GM12878 (cell line): ENCODE measurements around the gene LRTM2. TPM values are rescaled to one million over a fixed set of nuclear protein-coding genes. Genes with fewer than 3 reads are reported as not detected.

Experiments
- ATAC-seq: fragments of 200-7000 bp; cut with Tn5 transposase; 3 replicates; pipeline ENCODE4 v1.9.1; 2020; ENCODE audit warnings: mild to moderate bottlenecking, moderate library complexity
- BruUV-seq: library from RNA; stranded (reverse); fragments of 400-500 nt; replicated peaks from 2 replicates; lab custom pipeline; 2021; lab: Mats Ljungman, UMichigan
- CTCF ChIA-PET: fragments of 300-600 bp; sonication (Branson Sonifier 250); formaldehyde crosslinking; extraction: SDS; loops from one replicate; lab custom pipeline; 2021; ENCODE audit warnings: inconsistent platforms; lab: Yijun Ruan, JAX
- POLR2A ChIA-PET: fragments of 350-600 bp; formaldehyde crosslinking; extraction: SDS; loops from one replicate; lab custom pipeline; 2021; ENCODE audit warnings: inconsistent platforms; lab: Charles Lee
- RAD21 ChIA-PET: fragments of 300-600 bp; sonication (Branson Sonifier 250); formaldehyde crosslinking; loops from one replicate; lab custom pipeline; 2023; ENCODE audit warnings: antibody characterized with exemption; ENCODE audit not compliant: unreplicated experiment; lab: Charles Lee
- SMC1A ChIA-PET: fragments of 300-600 bp; sonication (Branson Sonifier 250); formaldehyde crosslinking; loops from one replicate; lab custom pipeline; 2023; ENCODE audit not compliant: unreplicated experiment, uncharacterized antibody; lab: Charles Lee
- DNase-seq: peaks from one replicate; pipeline ENCODE4 v3.0.0-alpha.2; 2011; ENCODE audit warnings: low read depth, low spot score
- FAIRE-seq: peaks from 3 replicates; lab custom pipeline; 2011; peaks lifted over from hg19 to GRCh38; lab: Jason Lieb, UNC
- H2AFZ ChIP-seq: 2 replicates; pipeline ENCODE4 v1.6.0; 2011; ENCODE audit warnings: low read depth, low read length, control low read depth; ENCODE audit not compliant: control insufficient read depth
- H3K27ac ChIP-seq: 2 replicates; pipeline ENCODE4 v1.5.1; 2011; ENCODE audit warnings: control low read depth; ENCODE audit not compliant: control insufficient read depth, insufficient read depth
- H3K27me3 ChIP-seq, 2 experiments: replicated peaks in 1 of 2; 2 replicates each; pipeline versions ENCODE4 v1.6.0 to v1.6.1; 2011; ENCODE audit warnings: low read length in 1 of 2; ENCODE audit not compliant: control insufficient read depth in 2 of 2, insufficient read depth in 2 of 2
- H3K36me3 ChIP-seq, 2 experiments: 2 replicates each; pipeline ENCODE4 v1.5.1; 2011; ENCODE audit warnings: low read length in 1 of 2; ENCODE audit not compliant: control insufficient read depth in 2 of 2, insufficient read depth in 2 of 2
- H3K4me1 ChIP-seq: 2 replicates; pipeline ENCODE4 v1.6.1; 2011; ENCODE audit warnings: mild to moderate bottlenecking, low read length, moderate library complexity, mixed read lengths; ENCODE audit not compliant: control insufficient read depth, insufficient read depth
- H3K4me2 ChIP-seq: 2 replicates; pipeline ENCODE4 v1.6.0; 2011; ENCODE audit warnings: control low read depth; ENCODE audit not compliant: control insufficient read depth, insufficient read depth
- H3K4me3 ChIP-seq: fragments of 200-600 bp; sonication (generic); 2 replicates; pipeline ENCODE4 v1.5.1; 2016
- H3K79me2 ChIP-seq: 2 replicates; pipeline ENCODE4 v1.6.0; 2011; ENCODE audit warnings: low read length; ENCODE audit not compliant: control insufficient read depth, insufficient read depth
- H3K9ac ChIP-seq: 2 replicates; pipeline ENCODE4 v1.8.0; 2011; ENCODE audit warnings: low read length, control low read depth, mixed read lengths; ENCODE audit not compliant: control insufficient read depth, insufficient read depth
- H3K9me3 ChIP-seq: replicated peaks from 3 replicates; pipeline ENCODE4 v1.5.1; 2011; ENCODE audit warnings: mild to moderate bottlenecking, low read length; ENCODE audit not compliant: control insufficient read depth, insufficient read depth
- H4K20me1 ChIP-seq: 2 replicates; pipeline ENCODE4 v1.6.0; 2011; ENCODE audit not compliant: control insufficient read depth, insufficient read depth
- CUX1 ChIP-seq: IDR thresholded peaks from 2 replicates; pipeline ENCODE4 v1.6.1; 2012; ENCODE audit warnings: improper control_type of control experiment, low read depth, low read length; ENCODE audit not compliant: insufficient replicate concordance
- KLF5 ChIP-seq: fragments of 450-650 bp; IDR thresholded peaks from 2 replicates; pipeline ENCODE4 v1.6.1; 2014; ENCODE audit warnings: mild to moderate bottlenecking; ENCODE audit not compliant: partially characterized antibody
- MTA3 ChIP-seq: IDR thresholded peaks from 2 replicates; pipeline ENCODE4 v1.6.1; 2012; ENCODE audit warnings: low read length, inconsistent platforms, borderline replicate concordance
- NBN ChIP-seq: fragments of 450-650 bp; IDR thresholded peaks from 2 replicates; pipeline ENCODE4 v1.6.1; 2016
- PBX3 ChIP-seq: IDR thresholded peaks from 2 replicates; pipeline ENCODE4 v1.6.1; 2011; ENCODE audit warnings: mild to moderate bottlenecking, low read depth, low read length, moderate library complexity; ENCODE audit not compliant: insufficient replicate concordance
- PML ChIP-seq: IDR thresholded peaks from 2 replicates; pipeline ENCODE4 v1.6.1; 2012; ENCODE audit warnings: low read length, inconsistent platforms
- PRDM15 ChIP-seq: fragments of 450-650 bp; formaldehyde crosslinking; IDR thresholded peaks from 2 replicates; pipeline ENCODE4 v1.4.0; 2020; ENCODE audit warnings: mild to moderate bottlenecking, moderate library complexity
- RUNX3 ChIP-seq: IDR thresholded peaks from 2 replicates; pipeline ENCODE4 v1.6.1; 2012; ENCODE audit warnings: low read length, inconsistent platforms
- STAT3 ChIP-seq: IDR thresholded peaks from 2 replicates; pipeline ENCODE4 v1.6.1; 2011; ENCODE audit warnings: low read depth, low read length, improper control_type of control experiment
- ZSCAN29 ChIP-seq: fragments of 450-650 bp; IDR thresholded peaks from 2 replicates; pipeline ENCODE4 v1.6.1; 2017; ENCODE audit warnings: mild to moderate bottlenecking, moderate library complexity
- WGBS: methylation state at CpG from one replicate; pipeline ENCODE4 v1.1.6; 2016; ENCODE audit warnings: low lambda C conversion rate; ENCODE audit not compliant: insufficient replicate concordance, insufficient coverage; ENCODE audit errors: missing lambda C conversion rate; 5-methylcytosine and 5-hydroxymethylcytosine counted together
- in situ Hi-C: fragments of 300-500 bp; cut with MboI; formaldehyde crosslinking; loops from 9 replicates; pipeline ENCODE4 v1.14.3; 2018; ENCODE audit warnings: mixed read lengths
- intact Hi-C: fragments of 100-400 bp; cut with micrococcal nuclease; formaldehyde crosslinking; loops from one replicate; pipeline ENCODE4 v1.14.2; 2022; ENCODE audit not compliant: unreplicated experiment
- polyA plus RNA-seq, 11 experiments: library from polyadenylated mRNA; depleted of rRNA in 4 of 11; unstranded in 6 of 11; stranded (reverse) in 5 of 11; fragments of >200 nt; fragmentation: Nextera tagmentation in 4 of 11; fragmentation: Illumina TruSeq in 1 of 11; extraction: Ambion mirVana in 4 of 11; extraction: Trizol in 1 of 11; gene quantifications; 1 replicate in 1 of 11; 2 replicates in 10 of 11; pipeline versions ENCODE4 v1.2.1 to v1.2.3, GENCODE V29; 2011 to 2016; ENCODE audit warnings: inconsistent platforms in 2 of 11, missing spikeins in 2 of 11, low read depth in 1 of 11
- total RNA-seq, 4 experiments: library from RNA; depleted of rRNA in 3 of 4; stranded (reverse); fragments of >200 nt in 3 of 4; fragmentation: Illumina TruSeq in 1 of 4; extraction: Trizol in 1 of 4; gene quantifications; 2 replicates each; pipeline versions ENCODE4 v1.2.1 to v1.2.3, GENCODE V29; 2013 to 2021

The LRTM2 gene
- total and polyA plus RNA-seq, 10 of the 15 experiments (the other 5 are each of a cell fraction or from before 2014, with no cell fraction given): 0.05 TPM; not detected in 9

- no peaks in the 10 kb centered on the region for H3K36me3 ChIP-seq
- TSS peak; percentile 89 for BruUV-seq
- in situ Hi-C loops: no loop called here
- DNase-seq (peak; percentile 60), FAIRE-seq (peak; percentile 100), ATAC-seq (peak; percentile 96)
- ChIA-PET SMC1A (interaction anchor here (1.6 kb wide), 1 partner anchor 135 kb away, joined by 4 read pairs; no protein-coding TSS in a partner anchor), CTCF (interaction anchor here (0.7 to 1.7 kb wide), 2 partner anchors 136 to 170 kb away, joined by 3 to 9 read pairs; no protein-coding TSS in a partner anchor), RAD21 (no interaction called here), POLR2A (no interaction called here)
- peak overlapping the region; percentile 96 for H2AFZ ChIP-seq
- intact Hi-C loops: no loop called here
- H3K27ac ChIP-seq: no peak overlapping the region
- no peaks in the 10 kb centered on the region for H4K20me1 ChIP-seq
- no peak overlapping the region for H3K4me3 ChIP-seq
- peaks cover 3% of the 10 kb centered on the region; the same call in 1 of the 2 replicates for H3K4me1 ChIP-seq
- 30% methylated on average over 25 of the region's 25 CpGs for WGBS
- 0 out of 2 replicates have a peak overlapping the region, but pooled peaks have one; percentile 52 for H3K4me2 ChIP-seq
- H3K27me3 ChIP-seq: no peaks in the 10 kb centered on the region
- H3K9me3 ChIP-seq: no peaks in the 10 kb centered on the region
- H3K9ac ChIP-seq: no peak overlapping the region
- no peaks in the 10 kb centered on the region for H3K79me2 ChIP-seq
- TF ChIP-seq MTA3: no peak
- no peak for TF ChIP-seq KLF5
- no peak for TF ChIP-seq NBN
- peak; percentile 61; the same call in 1 of the 2 replicates for TF ChIP-seq STAT3
- TF ChIP-seq RUNX3: peak; percentile 48; the same call in 1 of the 2 replicates
- TF ChIP-seq ZSCAN29: no peak
- TF ChIP-seq CUX1: no peak
- TF ChIP-seq PML: no peak
- TF ChIP-seq PBX3: no peak
- no peak for TF ChIP-seq PRDM15 (CRISPR knock-in tag)
These were observed 15.6 kb upstream of the LRTM2 start for GRCh38 chr12:1804545-1805332.
